HCT116 (cell line): ENCODE measurements around the gene ZNF76.

Experiments
- CTCF ChIP-seq, 3 experiments: fragments of 200-600 bp in 1 of 3; sonication (generic) in 1 of 3; IDR thresholded peaks in 2 of 3; conservative IDR thresholded peaks in 1 of 3; 2 replicates each; pipeline ENCODE4 v1.5.1; 2012 to 2017; ENCODE audit warnings: low read depth in 2 of 3, low read length in 2 of 3, antibody characterized with exemption in 1 of 3, borderline replicate concordance in 1 of 3, control low read depth in 1 of 3, mild to moderate bottlenecking in 1 of 3, mixed read lengths in 1 of 3, mixed run types in 1 of 3, moderate library complexity in 1 of 3; ENCODE audit not compliant: insufficient read depth in 1 of 3
- POLR2A ChIP-seq: IDR thresholded peaks from 2 replicates; pipeline ENCODE4 v1.7.0; 2011; ENCODE audit warnings: borderline replicate concordance; ENCODE audit not compliant: insufficient read depth, insufficient read length; ENCODE audit errors: extremely low read depth

GRCh38 chr6:35213298-35213791, 46.2 kb upstream of the ZNF76 start:
- no peak for TF ChIP-seq POLR2A
- no peak for TF ChIP-seq CTCF (IDR thresholded peaks at IDR 0.05 in 2 of 3, conservative IDR thresholded peaks at IDR 0.05 in 1 of 3; ENCODE audit: borderline replicate concordance in 1 of 3, insufficient read depth in 1 of 3, low read depth in 2 of 3, low read length in 2 of 3)
